GM12878 (cell line): ENCODE measurements around the gene CCL23.

Experiments
- BRCA1 ChIP-seq: IDR thresholded peaks from 2 replicates; pipeline ENCODE4 v1.6.1; 2011; ENCODE audit warnings: low read depth, low read length, improper control_type of control experiment
- EGR1 ChIP-seq, 2 experiments: IDR thresholded peaks; 1 replicate in 1 of 2; 2 replicates in 1 of 2; pipeline ENCODE4 v1.6.1; 2011 to 2012; ENCODE audit warnings: low read depth in 2 of 2, low read length in 2 of 2, borderline replicate concordance in 1 of 2, mild to moderate bottlenecking in 1 of 2, moderate library complexity in 1 of 2
- EZH2 ChIP-seq: IDR thresholded peaks from 2 replicates; pipeline ENCODE4 v1.6.1; 2012; ENCODE audit warnings: low read depth, mild to moderate bottlenecking, control low read depth, inconsistent platforms, low read length, borderline replicate concordance; ENCODE audit not compliant: control insufficient read depth
- KLF5 ChIP-seq: fragments of 450-650 bp; IDR thresholded peaks from 2 replicates; pipeline ENCODE4 v1.6.1; 2014; ENCODE audit warnings: mild to moderate bottlenecking; ENCODE audit not compliant: partially characterized antibody
- YY1 ChIP-seq: IDR thresholded peaks from 2 replicates; pipeline ENCODE4 v1.6.1; 2011; ENCODE audit warnings: low read depth, mild to moderate bottlenecking, low read length

DNA sequence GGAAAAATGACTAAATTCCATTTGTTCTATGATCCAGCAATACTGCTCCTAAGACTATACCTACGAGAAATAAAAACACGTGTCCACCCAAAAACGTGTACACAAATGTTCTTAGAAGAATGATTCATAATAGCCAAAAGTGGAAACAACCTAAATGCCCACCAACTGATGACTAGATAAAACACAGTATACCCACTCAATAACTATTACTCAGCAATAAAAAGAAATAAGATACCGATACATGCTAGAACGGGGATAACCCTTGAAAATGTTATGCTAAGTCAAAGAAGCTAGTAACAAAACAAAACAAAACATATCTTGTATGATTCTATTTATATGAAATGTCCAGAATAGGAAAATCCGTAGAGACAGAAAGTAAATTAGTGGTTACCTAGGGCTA, 54.1 kb downstream of the CCL23 start:
- no peak for TF ChIP-seq EZH2
- no peak for TF ChIP-seq EGR1 (IDR thresholded peaks at IDR 0.05; ENCODE audit: borderline replicate concordance in 1 of 2, low read depth in 2 of 2, low read length in 2 of 2)
- no peak for TF ChIP-seq BRCA1
- TF ChIP-seq KLF5 = no peak
- no peak for TF ChIP-seq YY1
